ENCODE results near the gene CRYL1.
A peak's percentile ranks its signal among the peaks of the same experiment; 100 is the strongest.

Gene CRYL1

GRCh38 chr13:20528452-20528851 lies 2.8 kb upstream of the CRYL1 start:
- Histone ChIP-seq H3K4me1 (ENCODE audit: control insufficient read depth, insufficient read depth, low read length) (no peaks in the 10 kb centered on the region), H3K36me3 (ENCODE audit: control insufficient read depth in 2 of 2, insufficient read depth in 1 of 2, low read length in 2 of 2) (no peaks in the 10 kb centered on the region), H3K27ac (ENCODE audit: extremely low read depth, low read depth, low read length) (no peak overlapping the region), H3K4me3 (ENCODE audit: low read depth, low read length) (no peak overlapping the region), H3K9me3 (ENCODE audit: control insufficient read depth, insufficient read depth, low read depth, low read length) (no peaks in the 10 kb centered on the region)
- CTCF ChIA-PET: no interaction called here
- TF ChIP-seq OSR2 (tag by site-specific recombination; IDR thresholded peaks at IDR 0.05) (no peak), ZNF280C (tag by site-specific recombination; IDR thresholded peaks at IDR 0.05) (no peak), ZNF140 (tag by site-specific recombination; IDR thresholded peaks at IDR 0.05) (no peak), ZNF398 (tag by site-specific recombination; IDR thresholded peaks at IDR 0.05) (no peak)
- POLR2A ChIA-PET: no interaction called here

GRCh38 chr13:20526664-20527063 lies 1.0 kb upstream of the CRYL1 start:
- H3K4me3 ChIP-seq (ENCODE audit: low read depth, low read length): no peak overlapping the region
- H3K27ac ChIP-seq (ENCODE audit: extremely low read depth, low read depth, low read length): no peak overlapping the region
- TF ChIP-seq ZNF555 (tag by site-specific recombination; conservative IDR thresholded peaks at IDR 0.05) (no peak), FEZF1 (tag by site-specific recombination; IDR thresholded peaks at IDR 0.05) (peak; percentile 24; the same call in 1 of the 2 replicates), ZSCAN5A (tag by site-specific recombination; IDR thresholded peaks at IDR 0.05) (no peak), ZNF639 (tag by site-specific recombination; IDR thresholded peaks at IDR 0.05) (no peak), GLI4 (tag by site-specific recombination; IDR thresholded peaks at IDR 0.05) (no peak), ZNF112 (tag by site-specific recombination; IDR thresholded peaks at IDR 0.05) (no peak), ZNF510 (tag by site-specific recombination; IDR thresholded peaks at IDR 0.05; ENCODE audit: insufficient replicate concordance) (no peak), SETDB1 (IDR thresholded peaks at IDR 0.05; ENCODE audit: insufficient read length, low read length) (peak; percentile 13)
- no peaks in the 10 kb centered on the region for H3K9me3 ChIP-seq (ENCODE audit: control insufficient read depth, insufficient read depth, low read depth, low read length)
- ChIA-PET CTCF (interaction anchor here (0.6 kb wide), 1 partner anchor 336 kb away, joined by 3 read pairs; no protein-coding TSS in a partner anchor), POLR2A (interaction anchor here (0.8 kb wide), 1 partner anchor 398 kb away, joined by 3 read pairs; no protein-coding TSS in a partner anchor)
- no peaks in the 10 kb centered on the region for H3K36me3 ChIP-seq (ENCODE audit: control insufficient read depth in 2 of 2, insufficient read depth in 1 of 2, low read length in 2 of 2)
- no peaks in the 10 kb centered on the region for H3K4me1 ChIP-seq (ENCODE audit: control insufficient read depth, insufficient read depth, low read length)

GRCh38 chr13:20525144-20525600 lies 485 bp downstream of the CRYL1 start:
- ChIA-PET POLR2A (interaction anchor here (0.6 to 1.0 kb wide), 2 partner anchors 11 to 63 kb away, joined by 3 read pairs; no protein-coding TSS in a partner anchor), CTCF (no interaction called here)
- no peaks in the 10 kb centered on the region for H3K36me3 ChIP-seq (ENCODE audit: control insufficient read depth in 2 of 2, insufficient read depth in 1 of 2, low read length in 2 of 2)
- no peaks in the 10 kb centered on the region for H3K9me3 ChIP-seq (ENCODE audit: control insufficient read depth, insufficient read depth, low read depth, low read length)
- no peaks in the 10 kb centered on the region for H3K4me1 ChIP-seq (ENCODE audit: control insufficient read depth, insufficient read depth, low read length)
- peak overlapping the region; percentile 69; the same call in 1 of the 2 replicates for H3K27ac ChIP-seq (ENCODE audit: extremely low read depth, low read depth, low read length)
- peak overlapping the region; percentile 65 for H3K4me3 ChIP-seq (ENCODE audit: low read depth, low read length)
- peak; percentile 46; the same call in 1 of the 2 replicates for TF ChIP-seq ZBTB48 (tag by site-specific recombination; IDR thresholded peaks at IDR 0.05)
- TF ChIP-seq ZSCAN4 (tag by site-specific recombination; IDR thresholded peaks at IDR 0.05): peak; percentile 17; the same call in 1 of the 2 replicates
- TF ChIP-seq ZIC2 (tag by site-specific recombination; IDR thresholded peaks at IDR 0.05): peak; percentile 61
- 0 out of 2 replicates have a peak, but pooled peaks have one; percentile 14 for TF ChIP-seq YY1 (tag by site-specific recombination; IDR thresholded peaks at IDR 0.05)
- TF ChIP-seq ZNF692 (tag by site-specific recombination; IDR thresholded peaks at IDR 0.05): no peak
- TF ChIP-seq ZEB2 (tag by site-specific recombination; IDR thresholded peaks at IDR 0.05): no peak
- TF ChIP-seq ZBTB8A (tag by site-specific recombination; IDR thresholded peaks at IDR 0.05): peak; percentile 65; the same call in 1 of the 2 replicates
